B cell (primary cell): Measurements from ENCODE around the gene LHX4. TPM values are rescaled to one million over a fixed set of nuclear protein-coding genes. Genes with fewer than 3 reads are reported as not detected.

Source experiments
- ATAC-seq: fragments of 200-7000 bp; cut with Tn5 transposase; one replicate; pipeline ENCODE4 v1.10.0; 2021; ENCODE audit warnings: low read depth, mild to moderate bottlenecking, moderate number of reproducible peaks, moderate library complexity
- CTCF ChIA-PET: fragments of 350-600 bp; sonication (Branson Sonifier 250); formaldehyde crosslinking; loops from one replicate; lab custom pipeline; 2021; ENCODE audit warnings: antibody characterized with exemption, inconsistent platforms; lab: Charles Lee
- POLR2A ChIA-PET: fragments of 350-600 bp; sonication (Branson Sonifier 250); formaldehyde crosslinking; loops from one replicate; lab custom pipeline; 2021; ENCODE audit warnings: antibody characterized with exemption; lab: Charles Lee
- DNase-seq: peaks from one replicate; pipeline ENCODE4 v3.0.0; 2013
- H2AFZ ChIP-seq: 2 replicates; pipeline ENCODE4 v1.6.1; 2012; ENCODE audit warnings: mild to moderate bottlenecking, low read depth, low read length; ENCODE audit not compliant: insufficient read depth, poor library complexity, severe bottlenecking
- H3K27ac ChIP-seq, 2 donors: 1 replicate in 1 of 2; 2 replicates in 1 of 2; pipeline ENCODE4 v1.5.1; 2012 to 2013; ENCODE audit warnings: low read length in 2 of 2, mild to moderate bottlenecking in 2 of 2, moderate library complexity in 1 of 2
- H3K27me3 ChIP-seq, 4 experiments: fragments of 200-600 bp in 1 of 4; sonication (generic) in 1 of 4; replicated peaks in 1 of 4; 1 replicate in 2 of 4; 2 replicates in 2 of 4; pipeline versions ENCODE4 v1.6.1 to v1.7.0; 2013 to 2016; ENCODE audit warnings: low read length in 3 of 4, mild to moderate bottlenecking in 2 of 4, mixed read lengths in 1 of 4, moderate library complexity in 1 of 4; ENCODE audit not compliant: insufficient read depth in 4 of 4, control insufficient read depth in 3 of 4; ENCODE audit errors: control extremely low read depth in 1 of 4
- H3K36me3 ChIP-seq, 2 experiments: replicated peaks in 1 of 2; 1 replicate in 1 of 2; 2 replicates in 1 of 2; pipeline versions ENCODE4 v1.6.1 to v1.7.1; 2013; ENCODE audit warnings: low read length in 1 of 2; ENCODE audit not compliant: insufficient read depth in 2 of 2, control insufficient read depth in 1 of 2; ENCODE audit errors: control extremely low read depth in 1 of 2, extremely low read depth in 1 of 2
- H3K4me1 ChIP-seq, 2 donors: fragments of 200-600 bp in 1 of 2; sonication (generic) in 1 of 2; 1 replicate in 1 of 2; 2 replicates in 1 of 2; pipeline versions ENCODE4 v1.5.1 to v1.6.1; 2013 to 2017; ENCODE audit warnings: low read length in 2 of 2; ENCODE audit not compliant: control insufficient read depth in 2 of 2, insufficient read depth in 2 of 2
- H3K4me2 ChIP-seq: replicated peaks from 2 replicates; pipeline ENCODE3; 2012; ENCODE audit warnings: mild to moderate bottlenecking, low read depth, low read length; ENCODE audit not compliant: poor library complexity, severe bottlenecking
- H3K4me3 ChIP-seq, 5 experiments: fragments of 200-600 bp in 1 of 5; sonication (generic) in 1 of 5; 1 replicate in 3 of 5; 2 replicates in 2 of 5; pipeline versions ENCODE4 v1.5.1 to v1.7.0; 2011 to 2016; ENCODE audit warnings: low read length in 4 of 5, mild to moderate bottlenecking in 4 of 5, low read depth in 2 of 5, control low read depth in 1 of 5, moderate library complexity in 1 of 5; ENCODE audit not compliant: insufficient read depth in 1 of 5; ENCODE audit errors: control extremely low read depth in 1 of 5, extremely low read depth in 1 of 5
- H3K79me2 ChIP-seq: fragments of 200-600 bp; sonication (generic); one replicate; pipeline ENCODE4 v1.6.0; 2016; ENCODE audit warnings: low read length; ENCODE audit not compliant: control insufficient read depth, insufficient read depth
- H3K9ac ChIP-seq: fragments of 200-600 bp; sonication (generic); 2 replicates; pipeline ENCODE4 v1.6.1; 2017; ENCODE audit warnings: mild to moderate bottlenecking, low read length, moderate library complexity
- H3K9me3 ChIP-seq, 3 donors: one replicate each; pipeline versions ENCODE4 v1.6.1 to v1.7.1; 2013; ENCODE audit warnings: low read length in 2 of 3; ENCODE audit not compliant: control insufficient read depth in 2 of 3, insufficient read depth in 1 of 3; ENCODE audit errors: control extremely low read depth in 1 of 3
- H4K20me1 ChIP-seq: 2 replicates; pipeline ENCODE4 v1.6.0; 2012; ENCODE audit warnings: mild to moderate bottlenecking, low read length; ENCODE audit not compliant: insufficient read depth, control insufficient read depth, poor library complexity, severe bottlenecking
- H3K27ac Mint-ChIP-seq: one replicate; pipeline ENCODE4 v1.8.0; 2021; ENCODE audit warnings: mixed read lengths
- H3K27me3 Mint-ChIP-seq: one replicate; pipeline ENCODE4 v1.8.0; 2021; ENCODE audit warnings: mixed read lengths
- H3K4me1 Mint-ChIP-seq: one replicate; pipeline ENCODE4 v1.8.0; 2021; ENCODE audit warnings: mixed read lengths
- H3K4me3 Mint-ChIP-seq: one replicate; pipeline ENCODE4 v1.8.0; 2021; ENCODE audit warnings: mixed read lengths
- H3K9me3 Mint-ChIP-seq: one replicate; pipeline ENCODE4 v1.8.0; 2022; ENCODE audit warnings: mixed read lengths; ENCODE audit not compliant: insufficient read depth
- EZH2 ChIP-seq: IDR thresholded peaks from 2 replicates; pipeline ENCODE4 v1.6.1; 2012; ENCODE audit warnings: borderline replicate concordance, low read depth, mild to moderate bottlenecking, moderate library complexity, low read length; ENCODE audit not compliant: insufficient read depth, poor library complexity, severe bottlenecking
- WGBS: methylation state at CpG from one replicate; pipeline ENCODE4 v1.1.5; 2013; ENCODE audit warnings: missing lambda C conversion rate; ENCODE audit not compliant: insufficient coverage; 5-methylcytosine and 5-hydroxymethylcytosine counted together
- intact Hi-C: fragments of 100-400 bp; cut with micrococcal nuclease; formaldehyde crosslinking; loops from one replicate; pipeline ENCODE4 v1.10.0; 2022
- polyA plus RNA-seq: library from polyadenylated mRNA; depleted of rRNA; stranded (reverse); fragments of >200 nt; gene quantifications from 2 replicates; pipeline ENCODE4 v1.2.3, GENCODE V29; 2012
- total RNA-seq, 2 donors: library from RNA; stranded (reverse); fragments of 120-200 nt in 1 of 2; gene quantifications; 1 replicate in 1 of 2; 2 replicates in 1 of 2; pipeline versions ENCODE4 v1.2.3 to v1.2.4, GENCODE V29; 2013 to 2022
- TF ChIP-seq, protein P1 (sequence below): fragments of 200-600 bp; IDR thresholded peaks from one replicate; pipeline ENCODE4 v1.8.0; 2022; ENCODE audit warnings: antibody characterized with exemption, mild to moderate bottlenecking

Gene LHX4
- total and polyA plus RNA-seq, 2 donors (not counting 1 experiment from before 2014, with no cell fraction given) = not detected

DNA sequence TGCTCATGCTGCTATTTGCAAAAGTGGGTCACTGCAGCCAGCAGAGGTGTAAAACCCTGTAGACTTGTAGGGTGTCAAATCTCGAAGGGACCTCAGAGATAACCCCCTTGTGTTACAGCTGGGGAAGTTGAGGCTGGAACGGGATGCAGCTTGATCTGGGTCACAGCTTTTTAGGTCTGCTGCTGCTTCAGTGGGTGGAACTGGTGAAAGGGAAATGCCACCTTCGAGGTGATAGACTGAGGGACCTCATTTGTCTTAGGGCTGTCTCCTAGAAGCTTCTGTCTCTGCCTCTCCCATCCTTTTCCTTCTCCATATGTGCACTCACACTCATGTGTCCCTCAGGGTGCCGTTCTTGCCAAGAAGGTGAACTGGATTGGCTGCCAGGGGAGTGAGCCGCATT is 40.0 kb upstream of the LHX4 start:
- TF ChIP-seq, protein P1, sequence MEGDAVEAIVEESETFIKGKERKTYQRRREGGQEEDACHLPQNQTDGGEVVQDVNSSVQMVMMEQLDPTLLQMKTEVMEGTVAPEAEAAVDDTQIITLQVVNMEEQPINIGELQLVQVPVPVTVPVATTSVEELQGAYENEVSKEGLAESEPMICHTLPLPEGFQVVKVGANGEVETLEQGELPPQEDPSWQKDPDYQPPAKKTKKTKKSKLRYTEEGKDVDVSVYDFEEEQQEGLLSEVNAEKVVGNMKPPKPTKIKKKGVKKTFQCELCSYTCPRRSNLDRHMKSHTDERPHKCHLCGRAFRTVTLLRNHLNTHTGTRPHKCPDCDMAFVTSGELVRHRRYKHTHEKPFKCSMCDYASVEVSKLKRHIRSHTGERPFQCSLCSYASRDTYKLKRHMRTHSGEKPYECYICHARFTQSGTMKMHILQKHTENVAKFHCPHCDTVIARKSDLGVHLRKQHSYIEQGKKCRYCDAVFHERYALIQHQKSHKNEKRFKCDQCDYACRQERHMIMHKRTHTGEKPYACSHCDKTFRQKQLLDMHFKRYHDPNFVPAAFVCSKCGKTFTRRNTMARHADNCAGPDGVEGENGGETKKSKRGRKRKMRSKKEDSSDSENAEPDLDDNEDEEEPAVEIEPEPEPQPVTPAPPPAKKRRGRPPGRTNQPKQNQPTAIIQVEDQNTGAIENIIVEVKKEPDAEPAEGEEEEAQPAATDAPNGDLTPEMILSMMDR = no peak
- no peak for TF ChIP-seq EZH2
- peaks cover 0 to 16% of the 10 kb centered on the region in 2 experiments for H3K36me3 ChIP-seq
- intact Hi-C loops = no loop called here
- WGBS = 92% methylated on average over 5 of the region's 5 CpGs
- no peaks in the 10 kb centered on the region for H3K4me1 Mint-ChIP-seq
- H3K9me3 Mint-ChIP-seq = no peaks in the 10 kb centered on the region
- no peak overlapping the region for H3K4me3 Mint-ChIP-seq
- CTCF ChIA-PET = interaction anchor here (4.3 kb wide), 1 partner anchor 12 kb away, joined by 34 read pairs; no protein-coding TSS in a partner anchor
- no peak overlapping the region for H3K27ac ChIP-seq
- no peak overlapping the region for H2AFZ ChIP-seq
- H3K9me3 ChIP-seq = no peaks in the 10 kb centered on the region
- no peak for DNase-seq
- H3K9ac ChIP-seq = no peak overlapping the region
- no peak overlapping the region for H3K27ac Mint-ChIP-seq
- no peak overlapping the region for H3K4me2 ChIP-seq
- POLR2A ChIA-PET = no interaction called here
- no peak overlapping the region for H3K4me3 ChIP-seq
- no peak for ATAC-seq
- H4K20me1 ChIP-seq = no peaks in the 10 kb centered on the region
- no peaks in the 10 kb centered on the region for H3K4me1 ChIP-seq
- H3K27me3 ChIP-seq = no peaks in the 10 kb centered on the region
- no peaks in the 10 kb centered on the region for H3K79me2 ChIP-seq
- no peaks in the 10 kb centered on the region for H3K27me3 Mint-ChIP-seq

- ChIA-PET POLR2A (no interaction called here), CTCF (no interaction called here)
- Histone ChIP-seq H3K4me1 (no peaks in the 10 kb centered on the region), H3K27me3 (no peaks in the 10 kb centered on the region), H3K9me3 (no peaks in the 10 kb centered on the region), H3K4me2 (no peak overlapping the region), H3K79me2 (no peaks in the 10 kb centered on the region), H4K20me1 (no peaks in the 10 kb centered on the region), H3K36me3 (peaks cover 0 to 13% of the 10 kb centered on the region in 2 experiments), H2AFZ (no peak overlapping the region), H3K27ac (no peak overlapping the region), H3K4me3 (no peak overlapping the region), H3K9ac (no peak overlapping the region)
- intact Hi-C loops = no loop called here
- H3K4me1 Mint-ChIP-seq = no peaks in the 10 kb centered on the region
- DNase-seq (no peak), ATAC-seq (no peak)
- no peaks in the 10 kb centered on the region for H3K9me3 Mint-ChIP-seq
- no peak for TF ChIP-seq EZH2
- TF ChIP-seq, protein P1 = no peak
- H3K4me3 Mint-ChIP-seq = no peak overlapping the region
- H3K27ac Mint-ChIP-seq = no peak overlapping the region
- no peaks in the 10 kb centered on the region for H3K27me3 Mint-ChIP-seq
- WGBS = 94% methylated on average over 7 of the region's 7 CpGs
Measured at GRCh38 chr1:180192172-180192571, 37.9 kb upstream of the LHX4 start.
